ENCODE results near the gene METTL15.
"Not testable (repeated sequence)": the region's sequence is repeated elsewhere in the genome, so short reads cannot be mapped to it uniquely, and the experiment has no call there.

The METTL15 gene

DNA sequence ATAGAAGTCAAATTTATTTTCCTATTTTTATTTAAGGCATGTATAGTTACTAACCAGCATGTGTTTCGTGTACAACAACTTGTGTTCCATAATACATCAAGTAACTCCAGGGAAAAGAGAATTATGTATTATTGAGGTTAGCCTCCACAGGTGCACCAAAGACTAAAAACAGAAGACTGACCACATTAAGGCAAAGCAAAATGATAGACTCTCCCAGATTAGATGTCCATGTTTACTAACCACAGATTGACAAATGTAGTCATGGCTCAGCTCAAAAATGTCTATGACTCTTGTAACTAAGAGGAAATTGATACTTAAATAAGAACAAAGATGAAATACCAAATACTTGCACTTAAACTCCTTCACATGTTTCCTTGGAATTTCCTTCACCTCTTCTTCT lies 238.5 kb downstream of the METTL15 start:
- Histone ChIP-seq H3K27ac (ENCODE audit: low read length) (no peak overlapping the region), H3K4me1 (ENCODE audit: control insufficient read depth, low read depth, low read length) (peaks cover 4% of the 10 kb centered on the region)

DNA sequence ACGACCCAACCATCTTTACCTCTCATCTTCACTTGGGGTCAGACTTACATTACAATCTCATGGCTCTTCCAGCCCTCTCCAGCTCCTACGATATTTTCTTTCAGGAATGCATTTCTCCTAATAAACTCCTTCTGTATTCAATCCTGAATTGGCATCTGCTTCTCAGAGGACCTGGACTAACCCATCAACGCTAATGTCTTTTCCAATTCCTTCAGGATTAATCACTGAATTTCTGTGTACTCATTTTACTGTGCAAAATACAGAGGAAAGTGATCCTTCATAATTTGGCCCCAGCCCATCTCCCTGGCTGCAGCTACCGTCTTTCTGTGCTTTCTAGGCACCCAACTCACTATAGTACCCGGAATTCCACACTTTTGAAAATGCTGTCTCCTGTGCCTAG lies 239.2 kb downstream of the METTL15 start:
- Histone ChIP-seq H3K4me1 (ENCODE audit: control insufficient read depth, low read depth, low read length) (peaks cover 4% of the 10 kb centered on the region), H3K27ac (ENCODE audit: low read length) (no peak overlapping the region), H3K4me3 (ENCODE audit: low read length) (no peak overlapping the region), H3K27me3 (ENCODE audit: control insufficient read depth, insufficient read depth, low read length) (no peaks in the 10 kb centered on the region), H3K9me3 (ENCODE audit: control insufficient read depth, low read depth, low read length) (no peaks in the 10 kb centered on the region), H3K9ac (ENCODE audit: low read length) (no peak overlapping the region), H3K36me3 (ENCODE audit: control insufficient read depth, low read depth, low read length) (no peaks in the 10 kb centered on the region)

More for the DNA sequence above, 238.5 kb downstream of the METTL15 start:
- Histone ChIP-seq H3K9ac (ENCODE audit: low read length) (no peak overlapping the region), H3K36me3 (ENCODE audit: control insufficient read depth, low read depth, low read length) (no peaks in the 10 kb centered on the region), H3K9me3 (ENCODE audit: control insufficient read depth, low read depth, low read length) (no peaks in the 10 kb centered on the region), H3K4me3 (ENCODE audit: low read length) (no peak overlapping the region), H3K27me3 (ENCODE audit: control insufficient read depth, insufficient read depth, low read length) (no peaks in the 10 kb centered on the region)

DNA sequence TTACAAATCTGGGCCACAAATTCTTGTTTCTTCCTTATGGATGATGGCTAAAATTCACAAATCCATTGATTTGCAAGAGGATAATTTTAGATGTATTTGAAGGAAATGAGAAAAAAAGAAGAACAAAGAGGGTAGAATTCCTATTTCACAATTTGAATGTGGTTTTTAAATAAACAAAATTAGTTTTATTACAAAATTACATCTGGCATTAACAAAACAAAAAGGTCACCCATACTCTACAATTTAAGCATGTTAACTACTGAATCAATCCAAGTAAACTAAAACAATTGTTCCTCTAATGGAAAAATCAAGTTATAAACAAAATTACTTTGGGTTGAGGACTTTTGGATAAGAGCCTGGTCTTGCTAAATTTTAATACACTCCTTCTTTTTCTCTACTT lies 242.0 kb downstream of the METTL15 start:
- H3K27me3 ChIP-seq (ENCODE audit: control insufficient read depth, insufficient read depth, low read length): no peaks in the 10 kb centered on the region
- no peak overlapping the region for H3K27ac ChIP-seq (ENCODE audit: low read length)
- H3K4me1 ChIP-seq (ENCODE audit: control insufficient read depth, low read depth, low read length): no peaks in the 10 kb centered on the region
- H3K36me3 ChIP-seq (ENCODE audit: control insufficient read depth, low read depth, low read length): no peaks in the 10 kb centered on the region
- H3K9ac ChIP-seq (ENCODE audit: low read length): no peak overlapping the region
- H3K4me3 ChIP-seq (ENCODE audit: low read length): no peak overlapping the region
- no peaks in the 10 kb centered on the region for H3K9me3 ChIP-seq (ENCODE audit: control insufficient read depth, low read depth, low read length)

DNA sequence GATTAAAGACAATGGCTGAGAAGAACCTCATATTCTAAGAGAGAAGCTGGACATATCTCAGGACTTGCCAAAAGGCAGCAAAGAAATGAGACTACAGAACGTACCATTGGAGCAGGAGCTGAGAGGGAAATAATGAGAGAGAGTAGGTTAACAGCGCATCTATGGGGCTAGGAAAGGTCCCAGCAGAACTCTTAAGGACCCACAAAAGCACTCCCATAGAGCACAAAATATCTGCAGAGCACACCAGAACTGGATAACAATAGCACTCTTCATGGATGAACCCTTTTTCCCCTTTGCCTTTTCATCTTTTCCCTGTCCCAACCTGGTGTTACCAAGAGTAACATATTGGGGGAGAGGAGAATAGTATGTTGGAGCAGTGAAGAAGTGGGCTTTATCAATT lies 245.8 kb downstream of the METTL15 start:
- no peaks in the 10 kb centered on the region for H3K4me1 ChIP-seq (ENCODE audit: control insufficient read depth, low read depth, low read length)
- no peaks in the 10 kb centered on the region for H3K9me3 ChIP-seq (ENCODE audit: control insufficient read depth, low read depth, low read length)
- H3K36me3 ChIP-seq (ENCODE audit: control insufficient read depth, low read depth, low read length): no peaks in the 10 kb centered on the region
- no peak overlapping the region for H3K9ac ChIP-seq (ENCODE audit: low read length)
- H3K4me3 ChIP-seq (ENCODE audit: low read length): no peak overlapping the region
- H3K27ac ChIP-seq (ENCODE audit: low read length): no peak overlapping the region
- H3K27me3 ChIP-seq (ENCODE audit: control insufficient read depth, insufficient read depth, low read length): no peaks in the 10 kb centered on the region

DNA sequence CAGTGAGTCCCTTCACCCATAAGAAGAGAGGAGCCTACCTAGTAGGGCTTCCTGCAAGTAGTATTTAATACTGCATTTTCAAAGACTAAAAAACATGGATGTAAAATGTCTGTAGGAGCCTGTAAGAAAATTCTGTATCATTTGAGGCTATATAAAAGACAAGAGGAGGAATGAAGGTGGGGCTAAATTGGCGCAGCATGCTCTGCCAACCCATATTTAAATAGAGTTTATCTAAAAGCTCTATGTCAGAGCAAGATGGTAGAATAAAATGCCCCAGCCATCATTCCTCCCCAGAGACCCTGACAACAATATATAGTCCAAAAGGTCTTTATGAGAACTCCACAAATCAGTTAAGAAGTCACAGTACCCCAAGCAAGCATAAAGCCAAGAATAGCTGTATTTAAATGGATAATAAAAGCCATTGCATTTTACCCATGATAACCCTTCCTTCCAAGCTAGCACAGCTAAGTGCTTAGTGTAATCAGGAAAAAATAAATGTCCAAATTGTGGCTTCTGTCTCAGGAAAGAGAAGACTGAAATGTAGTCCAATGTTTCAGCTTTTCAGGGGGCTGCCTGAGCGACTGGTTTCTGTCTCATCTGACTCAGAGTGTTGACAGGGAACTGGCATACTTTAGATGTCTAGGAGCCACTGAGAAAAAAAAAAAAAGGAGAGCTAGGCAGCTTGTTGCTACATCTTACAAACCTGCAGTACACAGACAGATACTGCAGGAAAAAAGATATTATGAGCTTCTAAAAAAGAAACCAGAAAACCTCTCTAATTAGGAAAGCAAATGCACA lies 258.6 kb downstream of the METTL15 start:
- Histone ChIP-seq H3K9ac (ENCODE audit: low read length) (no peak overlapping the region), H3K4me3 (ENCODE audit: low read length) (no peak overlapping the region), H3K9me3 (ENCODE audit: control insufficient read depth, low read depth, low read length) (peaks cover 4% of the 10 kb centered on the region), H3K27ac (ENCODE audit: low read length) (no peak overlapping the region), H3K4me1 (ENCODE audit: control insufficient read depth, low read depth, low read length) (no peaks in the 10 kb centered on the region), H3K27me3 (ENCODE audit: control insufficient read depth, insufficient read depth, low read length) (no peaks in the 10 kb centered on the region), H3K36me3 (ENCODE audit: control insufficient read depth, low read depth, low read length) (no peaks in the 10 kb centered on the region)

DNA sequence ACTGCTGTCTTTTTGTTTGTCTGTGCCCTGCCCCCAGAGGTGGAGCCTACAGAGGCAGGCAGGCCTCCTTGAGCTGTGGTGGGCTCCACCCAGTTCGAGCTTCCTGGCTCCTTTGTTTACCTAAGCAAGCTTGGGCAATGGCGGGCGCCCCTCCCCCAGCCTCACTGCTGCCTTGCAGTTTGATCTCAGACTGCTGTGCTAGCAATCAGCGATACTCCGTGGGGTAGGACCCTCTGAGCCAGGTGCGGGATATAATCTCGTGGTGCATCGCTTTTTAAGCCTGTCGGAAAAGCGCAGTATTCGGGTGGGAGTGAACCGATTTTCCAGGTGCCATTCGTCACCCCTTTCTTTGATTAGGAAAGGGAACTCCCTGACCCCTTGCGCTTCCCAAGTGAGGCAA lies 269.9 kb downstream of the METTL15 start:
- not testable (repeated sequence) for H3K9me3 ChIP-seq (ENCODE audit: control insufficient read depth, low read depth, low read length); H3K9ac ChIP-seq (ENCODE audit: low read length); H3K27me3 ChIP-seq (ENCODE audit: control insufficient read depth, insufficient read depth, low read length); H3K27ac ChIP-seq (ENCODE audit: low read length); H3K4me3 ChIP-seq (ENCODE audit: low read length); H3K4me1 ChIP-seq (ENCODE audit: control insufficient read depth, low read depth, low read length); H3K36me3 ChIP-seq (ENCODE audit: control insufficient read depth, low read depth, low read length)
